Measurements from ENCODE around the gene L3MBTL4.

- TF ChIP-seq CTCF (IDR thresholded peaks at IDR 0.05) = no peak
- no peak for TF ChIP-seq POLR2A (IDR thresholded peaks at IDR 0.05)
Observed at GRCh38 chr18:6362559-6363129, 52.1 kb downstream of the L3MBTL4 start.
